ENCODE results near the gene SYT3.
"Not testable (repeated sequence)": the region's sequence is repeated elsewhere in the genome, so short reads cannot be mapped to it uniquely, and the experiment has no call there.

GRCh38 chr19:50581795-50582660 lies 57.7 kb downstream of the SYT3 start:
- not testable (repeated sequence) for TF ChIP-seq POLR2A (IDR thresholded peaks at IDR 0.05; ENCODE audit: low read depth, low read length); CTCF (IDR thresholded peaks at IDR 0.05; ENCODE audit: extremely low read depth in 1 of 2, insufficient read depth in 1 of 2, low read depth in 1 of 2, low read length in 2 of 2); FOS (IDR thresholded peaks at IDR 0.05; ENCODE audit: borderline replicate concordance, insufficient read depth, low read length); MYC (IDR thresholded peaks at IDR 0.05; ENCODE audit: low read depth, low read length); EZH2 (IDR thresholded peaks at IDR 0.05; ENCODE audit: borderline replicate concordance, low read depth, low read length, severe bottlenecking); POLR2AphosphoS5 (IDR thresholded peaks at IDR 0.05; ENCODE audit: insufficient read depth, low read depth, low read length)
- TF ChIP-seq, protein P1, sequence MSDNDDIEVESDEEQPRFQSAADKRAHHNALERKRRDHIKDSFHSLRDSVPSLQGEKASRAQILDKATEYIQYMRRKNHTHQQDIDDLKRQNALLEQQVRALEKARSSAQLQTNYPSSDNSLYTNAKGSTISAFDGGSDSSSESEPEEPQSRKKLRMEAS (IDR thresholded peaks at IDR 0.05; ENCODE audit: insufficient read depth, insufficient read length): not testable (repeated sequence)
